ENCODE data around the gene MPL.

Gene MPL

GRCh38 chr1:43298055-43298454, 39.6 kb upstream of the MPL start:
- Histone ChIP-seq H3K27ac (ENCODE audit: insufficient read depth, low read length, poor library complexity, severe bottlenecking) (no peak overlapping the region), H3K36me3 (ENCODE audit: control insufficient read depth, insufficient read depth, low read length) (no peaks in the 10 kb centered on the region), H3K4me1 (ENCODE audit: control insufficient read depth, insufficient read depth, low read length, poor library complexity, severe bottlenecking) (peaks cover 5% of the 10 kb centered on the region), H3K4me3 (ENCODE audit: insufficient read depth, low read depth, low read length, poor library complexity, severe bottlenecking) (no peak overlapping the region), H3K9me3 (ENCODE audit: control insufficient read depth, low read length) (no peaks in the 10 kb centered on the region), H3K27me3 (replicated peaks; ENCODE audit: control insufficient read depth, insufficient read depth, low read length, poor library complexity, severe bottlenecking) (no peaks in the 10 kb centered on the region)
- DNase-seq = no peak

GRCh38 chr1:43299101-43299500, 38.5 kb upstream of the MPL start:
- no peaks in the 10 kb centered on the region for H3K9me3 ChIP-seq (ENCODE audit: control insufficient read depth, low read length)
- H3K4me1 ChIP-seq (ENCODE audit: control insufficient read depth, insufficient read depth, low read length, poor library complexity, severe bottlenecking) = peaks cover 5% of the 10 kb centered on the region
- H3K27me3 ChIP-seq (replicated peaks; ENCODE audit: control insufficient read depth, insufficient read depth, low read length, poor library complexity, severe bottlenecking) = no peaks in the 10 kb centered on the region

GRCh38 chr1:43300378-43301094, 37.1 kb upstream of the MPL start, which contains the start of gene TIE1:
Gene TIE1, plus strand, starts transcription at chr1:43300982. Its CDS starts 90 bp downstream, at chr1:43301072.
- H3K9me3 ChIP-seq (ENCODE audit: control insufficient read depth, low read length) = no peaks in the 10 kb centered on the region
- H3K36me3 ChIP-seq (ENCODE audit: control insufficient read depth, insufficient read depth, low read length) = no peaks in the 10 kb centered on the region
- H3K27ac ChIP-seq (ENCODE audit: insufficient read depth, low read length, poor library complexity, severe bottlenecking) = no peak within 1 kb of the TSS
- H3K4me1 ChIP-seq (ENCODE audit: control insufficient read depth, insufficient read depth, low read length, poor library complexity, severe bottlenecking) = peaks cover 2% of the 10 kb centered on the region
- no peak for DNase-seq
- H3K4me3 ChIP-seq (ENCODE audit: insufficient read depth, low read depth, low read length, poor library complexity, severe bottlenecking) = no peak within 1 kb of the TSS
- no peaks in the 10 kb centered on the region for H3K27me3 ChIP-seq (replicated peaks; ENCODE audit: control insufficient read depth, insufficient read depth, low read length, poor library complexity, severe bottlenecking)

More at GRCh38 chr1:43299101-43299500, 38.5 kb upstream of the MPL start:
- H3K27ac ChIP-seq (ENCODE audit: insufficient read depth, low read length, poor library complexity, severe bottlenecking) = no peak overlapping the region
- H3K36me3 ChIP-seq (ENCODE audit: control insufficient read depth, insufficient read depth, low read length) = no peaks in the 10 kb centered on the region
- no peak overlapping the region for H3K4me3 ChIP-seq (ENCODE audit: insufficient read depth, low read depth, low read length, poor library complexity, severe bottlenecking)
- no peak for DNase-seq

GRCh38 chr1:43302201-43302600, 35.4 kb upstream of the MPL start:
- no peak overlapping the region for H3K27ac ChIP-seq (ENCODE audit: insufficient read depth, low read length, poor library complexity, severe bottlenecking)
- H3K36me3 ChIP-seq (ENCODE audit: control insufficient read depth, insufficient read depth, low read length) = no peaks in the 10 kb centered on the region
- H3K27me3 ChIP-seq (replicated peaks; ENCODE audit: control insufficient read depth, insufficient read depth, low read length, poor library complexity, severe bottlenecking) = no peaks in the 10 kb centered on the region
- no peaks in the 10 kb centered on the region for H3K4me1 ChIP-seq (ENCODE audit: control insufficient read depth, insufficient read depth, low read length, poor library complexity, severe bottlenecking)
- no peaks in the 10 kb centered on the region for H3K9me3 ChIP-seq (ENCODE audit: control insufficient read depth, low read length)
- DNase-seq = no peak
- no peak overlapping the region for H3K4me3 ChIP-seq (ENCODE audit: insufficient read depth, low read depth, low read length, poor library complexity, severe bottlenecking)

- Histone ChIP-seq H3K27me3 (replicated peaks; ENCODE audit: control insufficient read depth, insufficient read depth, low read length, poor library complexity, severe bottlenecking) (no peaks in the 10 kb centered on the region), H3K36me3 (ENCODE audit: control insufficient read depth, insufficient read depth, low read length) (no peaks in the 10 kb centered on the region), H3K27ac (ENCODE audit: insufficient read depth, low read length, poor library complexity, severe bottlenecking) (no peak overlapping the region), H3K4me1 (ENCODE audit: control insufficient read depth, insufficient read depth, low read length, poor library complexity, severe bottlenecking) (no peaks in the 10 kb centered on the region), H3K9me3 (ENCODE audit: control insufficient read depth, low read length) (no peaks in the 10 kb centered on the region), H3K4me3 (ENCODE audit: insufficient read depth, low read depth, low read length, poor library complexity, severe bottlenecking) (no peak overlapping the region)
- no peak for DNase-seq
Measured at GRCh38 chr1:43302721-43303470, 34.7 kb upstream of the MPL start.

GRCh38 chr1:43303471-43304313, 33.9 kb upstream of the MPL start:
- Histone ChIP-seq H3K36me3 (ENCODE audit: control insufficient read depth, insufficient read depth, low read length) (no peaks in the 10 kb centered on the region), H3K27me3 (replicated peaks; ENCODE audit: control insufficient read depth, insufficient read depth, low read length, poor library complexity, severe bottlenecking) (no peaks in the 10 kb centered on the region), H3K4me3 (ENCODE audit: insufficient read depth, low read depth, low read length, poor library complexity, severe bottlenecking) (no peak overlapping the region), H3K4me1 (ENCODE audit: control insufficient read depth, insufficient read depth, low read length, poor library complexity, severe bottlenecking) (no peaks in the 10 kb centered on the region), H3K9me3 (ENCODE audit: control insufficient read depth, low read length) (no peaks in the 10 kb centered on the region), H3K27ac (ENCODE audit: insufficient read depth, low read length, poor library complexity, severe bottlenecking) (no peak overlapping the region)
- DNase-seq = no peak

- no peaks in the 10 kb centered on the region for H3K27me3 ChIP-seq (replicated peaks; ENCODE audit: control insufficient read depth, insufficient read depth, low read length, poor library complexity, severe bottlenecking)
- no peak overlapping the region for H3K27ac ChIP-seq (ENCODE audit: insufficient read depth, low read length, poor library complexity, severe bottlenecking)
- H3K4me3 ChIP-seq (ENCODE audit: insufficient read depth, low read depth, low read length, poor library complexity, severe bottlenecking) = no peak overlapping the region
- DNase-seq = no peak
- no peaks in the 10 kb centered on the region for H3K36me3 ChIP-seq (ENCODE audit: control insufficient read depth, insufficient read depth, low read length)
- H3K9me3 ChIP-seq (ENCODE audit: control insufficient read depth, low read length) = no peaks in the 10 kb centered on the region
- H3K4me1 ChIP-seq (ENCODE audit: control insufficient read depth, insufficient read depth, low read length, poor library complexity, severe bottlenecking) = no peaks in the 10 kb centered on the region
Measured at GRCh38 chr1:43304314-43304681, 33.3 kb upstream of the MPL start.

GRCh38 chr1:43304771-43305300, 32.8 kb upstream of the MPL start:
- Histone ChIP-seq H3K4me1 (ENCODE audit: control insufficient read depth, insufficient read depth, low read length, poor library complexity, severe bottlenecking) (no peaks in the 10 kb centered on the region), H3K27ac (ENCODE audit: insufficient read depth, low read length, poor library complexity, severe bottlenecking) (no peak overlapping the region), H3K9me3 (ENCODE audit: control insufficient read depth, low read length) (no peaks in the 10 kb centered on the region), H3K4me3 (ENCODE audit: insufficient read depth, low read depth, low read length, poor library complexity, severe bottlenecking) (no peak overlapping the region), H3K36me3 (ENCODE audit: control insufficient read depth, insufficient read depth, low read length) (no peaks in the 10 kb centered on the region), H3K27me3 (replicated peaks; ENCODE audit: control insufficient read depth, insufficient read depth, low read length, poor library complexity, severe bottlenecking) (no peaks in the 10 kb centered on the region)
- no peak for DNase-seq

GRCh38 chr1:43305461-43305860, 32.2 kb upstream of the MPL start:
- Histone ChIP-seq H3K4me1 (ENCODE audit: control insufficient read depth, insufficient read depth, low read length, poor library complexity, severe bottlenecking) (no peaks in the 10 kb centered on the region), H3K9me3 (ENCODE audit: control insufficient read depth, low read length) (no peaks in the 10 kb centered on the region), H3K4me3 (ENCODE audit: insufficient read depth, low read depth, low read length, poor library complexity, severe bottlenecking) (no peak overlapping the region), H3K36me3 (ENCODE audit: control insufficient read depth, insufficient read depth, low read length) (no peaks in the 10 kb centered on the region), H3K27ac (ENCODE audit: insufficient read depth, low read length, poor library complexity, severe bottlenecking) (no peak overlapping the region), H3K27me3 (replicated peaks; ENCODE audit: control insufficient read depth, insufficient read depth, low read length, poor library complexity, severe bottlenecking) (no peaks in the 10 kb centered on the region)
- DNase-seq = no peak
